Naive thymus-derived CD8-positive, alpha-beta T cell (primary cell): Measurements from ENCODE around the gene DCUN1D3. TPM values are rescaled to one million over a fixed set of nuclear protein-coding genes. Genes with fewer than 3 reads are reported as not detected.
A peak's percentile ranks its signal among the peaks of the same experiment; 100 is the strongest.

Source experiments
- ATAC-seq, 2 donors: fragments of 150-1000 bp; cut with Tn5 transposase in 1 of 2; sonication (Bioruptor Pico), chemical (Tn5 transposase) in 1 of 2; 1 replicate in 1 of 2; 2 replicates in 1 of 2; pipeline ENCODE4 v1.10.0; 2021; ENCODE audit warnings: mild to moderate bottlenecking in 2 of 2, moderate library complexity in 2 of 2
- POLR2A ChIA-PET: fragments of 350-600 bp; sonication (Branson Sonifier 250); formaldehyde crosslinking; loops from one replicate; lab custom pipeline; 2021; ENCODE audit warnings: antibody characterized with exemption; lab: Charles Lee
- DNase-seq, 10 donors: peaks; one replicate each; pipeline versions ENCODE4 v3.0.0 to v3.0.0-alpha.2; 2020 to 2022
- H3K27ac Mint-ChIP-seq, 10 donors: one replicate each; pipeline ENCODE4 v1.8.0; 2020 to 2022; ENCODE audit warnings: mild to moderate bottlenecking in 10 of 10, mixed read lengths in 10 of 10, moderate library complexity in 4 of 10, inconsistent platforms in 1 of 10
- H3K27me3 Mint-ChIP-seq, 5 donors: one replicate each; pipeline ENCODE4 v1.8.0; 2021 to 2022; ENCODE audit warnings: mixed read lengths in 5 of 5
- H3K36me3 Mint-ChIP-seq, 3 donors: one replicate each; pipeline ENCODE4 v1.8.0; 2020 to 2022; ENCODE audit warnings: mixed read lengths in 3 of 3, mild to moderate bottlenecking in 2 of 3, inconsistent platforms in 1 of 3
- H3K4me1 Mint-ChIP-seq, 4 donors: one replicate each; pipeline ENCODE4 v1.8.0; 2021 to 2022; ENCODE audit warnings: mixed read lengths in 4 of 4
- H3K4me3 Mint-ChIP-seq, 10 donors: one replicate each; pipeline ENCODE4 v1.8.0; 2020 to 2022; ENCODE audit warnings: mild to moderate bottlenecking in 10 of 10, mixed read lengths in 10 of 10, moderate library complexity in 6 of 10, inconsistent platforms in 1 of 10
- H3K9me3 Mint-ChIP-seq, 9 donors: one replicate each; pipeline ENCODE4 v1.8.0; 2020 to 2022; ENCODE audit warnings: mixed read lengths in 9 of 9, mild to moderate bottlenecking in 3 of 9, inconsistent platforms in 1 of 9, moderate library complexity in 1 of 9
- polyA plus RNA-seq, 3 donors: library from polyadenylated mRNA; unstranded; fragments of 300-500 nt; fragmentation: Illumina TruSeq; gene quantifications; one replicate each; pipeline ENCODE4 v1.2.3, GENCODE V29; 2021
- total RNA-seq, 8 experiments: library from RNA in 2 of 8; stranded (reverse) in 2 of 8; gene quantifications; one replicate each; pipeline ENCODE4 v1.2.3 and lab custom pipeline; 2021 to 2026

DCUN1D3 gene
- total and polyA plus RNA-seq, 5 experiments from 2014 or later: 0.47 to 6.2 (median 1.1) TPM

- Mint-ChIP-seq H3K4me1 (peaks cover 0 to 3% (median 1%) of the 10 kb centered on the region in 4 donors), H3K27ac (peak overlapping the region in 2 of 10 donors; percentile 7 to 18), H3K9me3 (no peaks in the 10 kb centered on the region), H3K4me3 (no peak overlapping the region), H3K36me3 (peaks cover 4 to 13% (median 8%) of the 10 kb centered on the region in 3 donors), H3K27me3 (no peaks in the 10 kb centered on the region)
- no peak for ATAC-seq
- POLR2A ChIA-PET: no interaction called here
- no peak for DNase-seq
Observed at GRCh38 chr16:20853143-20853542, 47.0 kb downstream of the DCUN1D3 start.

DNA sequence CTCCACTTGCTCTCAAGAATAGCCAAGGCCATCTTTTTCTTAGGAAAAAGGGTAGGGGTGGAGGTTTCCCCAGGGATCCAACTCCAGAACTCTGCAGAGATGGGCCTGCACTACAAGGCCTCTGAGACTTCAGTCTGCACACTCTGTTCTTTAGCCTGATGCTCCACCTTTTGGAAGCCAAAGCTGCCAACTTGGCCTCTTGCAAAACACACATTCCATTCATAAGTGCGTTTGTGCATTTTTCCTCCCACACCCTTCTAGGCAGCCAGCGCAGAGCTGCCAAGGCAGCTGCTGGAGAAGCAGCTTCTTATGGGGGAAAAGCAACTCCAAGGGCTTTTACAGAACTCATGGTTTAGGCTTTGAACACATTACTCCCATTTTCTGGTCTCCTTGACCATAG, 48.6 kb downstream of the DCUN1D3 start:
- peaks cover 0 to 3% (median 1%) of the 10 kb centered on the region in 4 donors for H3K4me1 Mint-ChIP-seq
- peaks cover 4 to 8% (median 6%) of the 10 kb centered on the region in 3 donors for H3K36me3 Mint-ChIP-seq
- no peak overlapping the region for H3K4me3 Mint-ChIP-seq
- no peaks in the 10 kb centered on the region for H3K27me3 Mint-ChIP-seq
- no peak overlapping the region for H3K27ac Mint-ChIP-seq
- no peaks in the 10 kb centered on the region for H3K9me3 Mint-ChIP-seq
- POLR2A ChIA-PET: no interaction called here
- DNase-seq: no peak
- no peak for ATAC-seq

DNA sequence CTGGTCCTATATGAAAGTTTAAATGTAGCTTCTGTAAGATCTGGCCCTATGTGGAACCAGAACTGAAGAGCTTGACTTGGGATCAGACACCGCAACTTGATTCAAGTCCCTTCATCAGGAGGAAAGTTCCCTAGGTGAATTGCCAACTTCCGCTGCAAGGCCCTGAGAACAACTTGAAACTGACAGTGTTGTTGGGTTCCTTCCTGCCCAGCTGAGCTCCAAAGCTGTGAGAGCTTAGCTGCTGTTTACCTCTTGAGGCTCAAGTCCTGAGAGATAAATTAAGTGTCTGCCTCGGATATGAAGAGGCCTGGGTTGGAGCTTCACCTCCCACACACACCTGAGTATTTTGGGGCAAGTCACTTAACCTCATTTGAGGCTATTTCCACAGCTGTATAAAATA, 49.2 kb downstream of the DCUN1D3 start:
- H3K27ac Mint-ChIP-seq: peak overlapping the region in 1 of 10 donors; percentile 11
- ATAC-seq (no peak), DNase-seq (no peak)
- no peaks in the 10 kb centered on the region for H3K9me3 Mint-ChIP-seq
- no peak overlapping the region for H3K4me3 Mint-ChIP-seq
- POLR2A ChIA-PET: interaction anchor here (0.5 kb wide), 1 partner anchor 282 kb away, joined by 6 read pairs; no protein-coding TSS in a partner anchor
- H3K4me1 Mint-ChIP-seq: peaks cover 0 to 3% (median 1%) of the 10 kb centered on the region in 4 donors
- H3K36me3 Mint-ChIP-seq: peaks cover 4 to 8% (median 6%) of the 10 kb centered on the region in 3 donors
- H3K27me3 Mint-ChIP-seq: no peaks in the 10 kb centered on the region

DNA sequence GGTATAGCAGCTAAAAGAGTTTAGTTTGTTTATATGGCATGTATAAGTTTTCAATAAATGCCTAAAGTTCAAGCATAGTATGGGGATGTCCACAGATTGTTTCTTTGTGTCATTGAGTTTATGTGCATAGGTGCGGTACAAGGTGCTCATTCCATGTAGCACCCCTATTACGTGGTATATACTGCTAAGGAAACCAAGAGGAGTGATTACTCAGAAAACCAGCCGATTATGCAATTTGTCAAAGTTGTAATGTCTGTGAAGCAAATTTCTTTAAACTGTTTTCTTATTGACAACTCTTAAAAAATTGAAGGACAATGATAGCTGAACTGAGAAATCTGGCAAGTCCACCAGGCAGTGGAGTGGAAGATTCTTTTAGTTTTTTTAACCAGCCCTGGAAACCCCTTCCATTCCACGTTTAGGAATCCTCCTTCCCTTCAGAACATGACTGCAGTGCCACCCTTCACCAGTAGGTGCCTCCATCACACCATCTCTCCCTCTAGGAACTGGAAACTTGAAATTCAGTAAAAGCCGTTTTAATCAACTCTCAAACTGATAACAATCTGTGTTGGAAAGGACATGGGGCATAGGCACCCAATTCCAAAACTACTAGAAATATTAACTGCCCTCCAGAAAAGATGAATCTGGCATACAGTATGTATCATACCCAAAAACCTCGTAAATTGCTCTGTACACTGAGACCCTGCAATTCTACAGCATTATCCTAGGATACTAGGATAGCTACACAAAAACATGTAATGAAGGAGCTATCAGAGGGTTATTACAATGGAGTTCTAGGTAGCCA, 50.4 kb downstream of the DCUN1D3 start:
- Mint-ChIP-seq H3K27me3 (no peaks in the 10 kb centered on the region), H3K27ac (no peak overlapping the region), H3K36me3 (peaks cover 0 to 3% (median 0%) of the 10 kb centered on the region in 3 donors), H3K4me3 (no peak overlapping the region), H3K9me3 (no peaks in the 10 kb centered on the region), H3K4me1 (peaks cover 6 to 11% (median 9%) of the 10 kb centered on the region in 4 donors)
- ATAC-seq (peak; percentile 39 to 62), DNase-seq (peak; percentile 30 to 67 (median 59))
- POLR2A ChIA-PET: no interaction called here

GRCh38 chr16:20847550-20847949, 52.6 kb downstream of the DCUN1D3 start:
- peaks cover 11 to 27% (median 27%) of the 10 kb centered on the region in 4 donors for H3K4me1 Mint-ChIP-seq

GRCh38 chr16:20846551-20846950, 53.6 kb downstream of the DCUN1D3 start:
- POLR2A ChIA-PET: no interaction called here

More at GRCh38 chr16:20847550-20847949, 52.6 kb downstream of the DCUN1D3 start:
- Mint-ChIP-seq H3K36me3 (no peaks in the 10 kb centered on the region), H3K27ac (no peak overlapping the region), H3K9me3 (no peaks in the 10 kb centered on the region), H3K27me3 (no peaks in the 10 kb centered on the region), H3K4me3 (no peak overlapping the region)
- POLR2A ChIA-PET: no interaction called here
- no peak for ATAC-seq
- no peak for DNase-seq

DNA sequence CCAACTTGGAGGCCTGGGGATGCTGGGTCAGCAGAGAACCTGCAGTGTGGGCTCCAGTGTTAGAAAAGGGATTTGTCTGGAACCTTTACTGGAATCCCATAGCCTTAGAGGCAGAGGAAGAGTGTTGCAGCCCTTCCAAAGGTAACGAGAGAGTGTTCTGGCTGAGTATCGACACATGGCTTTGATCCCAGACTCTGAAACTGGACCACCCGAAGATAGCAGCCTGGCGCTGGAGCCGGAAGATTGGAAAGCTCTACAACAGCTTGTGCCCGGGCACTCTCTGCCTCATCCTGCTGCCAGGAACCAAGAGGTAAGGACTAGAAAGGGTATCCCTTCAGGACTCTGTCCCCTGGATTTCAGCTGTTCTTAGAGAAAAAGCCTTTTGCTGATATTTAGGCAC, 54.1 kb downstream of the DCUN1D3 start:
- Mint-ChIP-seq H3K4me3 (no peak overlapping the region), H3K9me3 (no peaks in the 10 kb centered on the region), H3K27ac (no peak overlapping the region), H3K4me1 (peaks cover 11 to 27% (median 27%) of the 10 kb centered on the region in 4 donors), H3K27me3 (no peaks in the 10 kb centered on the region), H3K36me3 (no peaks in the 10 kb centered on the region)
- ATAC-seq (no peak), DNase-seq (no peak)
- POLR2A ChIA-PET: no interaction called here

More at GRCh38 chr16:20846551-20846950, 53.6 kb downstream of the DCUN1D3 start:
- DNase-seq (no peak), ATAC-seq (no peak)
- Mint-ChIP-seq H3K27me3 (no peaks in the 10 kb centered on the region), H3K4me3 (no peak overlapping the region), H3K27ac (peak overlapping the region in 2 of 10 donors; percentile 17 to 57), H3K36me3 (no peaks in the 10 kb centered on the region), H3K9me3 (no peaks in the 10 kb centered on the region), H3K4me1 (peaks cover 11 to 27% (median 27%) of the 10 kb centered on the region in 4 donors)

DNA sequence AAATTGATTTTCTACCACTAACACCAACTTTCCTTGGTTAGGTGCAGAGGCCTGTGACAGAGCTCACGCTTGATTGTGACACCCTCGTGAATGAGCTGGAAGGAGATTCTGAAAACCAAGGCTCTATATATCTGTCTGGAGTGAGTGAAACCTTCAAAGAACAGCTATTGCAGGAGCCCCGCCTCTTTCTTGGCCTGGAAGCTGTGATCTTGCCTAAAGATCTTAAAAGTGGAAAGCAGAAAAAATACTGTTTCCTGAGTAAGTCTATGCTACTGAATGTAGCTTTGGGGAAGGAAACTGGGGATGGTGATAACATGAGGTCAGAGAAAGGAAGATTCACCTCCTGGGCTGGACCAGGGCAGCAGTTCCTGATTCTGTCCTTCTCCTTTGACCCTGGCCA, 55.6 kb downstream of the DCUN1D3 start:
- POLR2A ChIA-PET: interaction anchor here (0.7 to 1.6 kb wide), 2 partner anchors 38 to 56 kb away, joined by 3 to 4 read pairs; partner anchors contain the start of genes DCUN1D3, ERI2, LYRM1 and REXO5
- H3K4me3 Mint-ChIP-seq: peak overlapping the region; percentile 26 to 70 (median 47)
- no peaks in the 10 kb centered on the region for H3K27me3 Mint-ChIP-seq
- H3K9me3 Mint-ChIP-seq: no peaks in the 10 kb centered on the region
- DNase-seq: peak in 6 of 10 donors; percentile 2 to 44 (median 16)
- peak; percentile 76 to 79 for ATAC-seq
- H3K4me1 Mint-ChIP-seq: peaks cover 11 to 27% (median 24%) of the 10 kb centered on the region in 4 donors
- H3K36me3 Mint-ChIP-seq: no peaks in the 10 kb centered on the region
- H3K27ac Mint-ChIP-seq: peak overlapping the region; percentile 14 to 86 (median 71)

GRCh38 chr16:20844054-20844453, 56.1 kb downstream of the DCUN1D3 start:
- no peaks in the 10 kb centered on the region for H3K9me3 Mint-ChIP-seq
- POLR2A ChIA-PET: interaction anchor here (1.6 kb wide), 1 partner anchor 56 kb away, joined by 3 read pairs; the partner anchor contains the start of genes DCUN1D3 and LYRM1
- peak overlapping the region; percentile 14 to 86 (median 72) for H3K27ac Mint-ChIP-seq
- ATAC-seq: peak; percentile 68 to 88
- no peaks in the 10 kb centered on the region for H3K27me3 Mint-ChIP-seq
- peaks cover 11 to 27% (median 24%) of the 10 kb centered on the region in 4 donors for H3K4me1 Mint-ChIP-seq
- no peaks in the 10 kb centered on the region for H3K36me3 Mint-ChIP-seq
- DNase-seq: peak in 4 of 10 donors; percentile 13 to 57 (median 35)
- H3K4me3 Mint-ChIP-seq: peak overlapping the region; percentile 26 to 70 (median 47)

GRCh38 chr16:20839504-20839903, 60.7 kb downstream of the DCUN1D3 start:
- Mint-ChIP-seq H3K9me3 (peaks cover 0 to 33% (median 10%) of the 10 kb centered on the region in 9 donors), H3K4me1 (peaks cover 2 to 18% (median 15%) of the 10 kb centered on the region in 4 donors), H3K27ac (no peak overlapping the region), H3K27me3 (no peaks in the 10 kb centered on the region), H3K4me3 (no peak overlapping the region), H3K36me3 (peaks cover 0 to 27% (median 16%) of the 10 kb centered on the region in 3 donors)
- ATAC-seq (no peak), DNase-seq (no peak)
- POLR2A ChIA-PET: no interaction called here

- Mint-ChIP-seq H3K36me3 (peaks cover 0 to 29% (median 18%) of the 10 kb centered on the region in 3 donors), H3K9me3 (peaks cover 0 to 35% (median 14%) of the 10 kb centered on the region in 9 donors), H3K27me3 (no peaks in the 10 kb centered on the region), H3K4me1 (peaks cover 0 to 5% (median 2%) of the 10 kb centered on the region in 4 donors), H3K4me3 (no peak overlapping the region), H3K27ac (no peak overlapping the region)
- DNase-seq (no peak), ATAC-seq (no peak)
- POLR2A ChIA-PET: no interaction called here
Observed at GRCh38 chr16:20838240-20838639, 61.9 kb downstream of the DCUN1D3 start.

DNA sequence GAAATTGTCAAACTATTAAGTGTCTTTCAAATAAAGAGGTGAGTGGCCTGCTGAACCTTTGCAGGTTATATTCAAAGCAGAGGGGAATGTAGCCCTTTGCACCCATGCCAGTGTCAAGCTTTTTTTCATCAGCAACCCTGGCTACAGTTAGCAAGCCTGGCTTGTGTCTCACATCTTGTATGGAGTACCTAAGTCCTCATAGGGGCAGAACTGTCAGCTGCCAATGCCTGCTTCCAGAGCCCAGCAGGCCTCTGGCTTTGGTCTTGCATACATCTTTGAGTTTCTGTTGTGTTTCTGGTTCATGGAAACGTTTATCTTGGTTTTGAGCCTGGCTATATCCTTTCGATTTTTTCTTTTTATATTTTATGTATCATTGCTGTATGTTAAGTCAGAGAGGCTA, 67.1 kb downstream of the DCUN1D3 start:
- no peak overlapping the region for H3K27ac Mint-ChIP-seq
- no peak overlapping the region for H3K4me3 Mint-ChIP-seq
- POLR2A ChIA-PET: no interaction called here
- peaks cover 0 to 29% (median 18%) of the 10 kb centered on the region in 3 donors for H3K36me3 Mint-ChIP-seq
- H3K4me1 Mint-ChIP-seq: no peaks in the 10 kb centered on the region
- H3K27me3 Mint-ChIP-seq: no peaks in the 10 kb centered on the region
- ATAC-seq (no peak), DNase-seq (no peak)
- H3K9me3 Mint-ChIP-seq: peaks cover 0 to 31% (median 14%) of the 10 kb centered on the region in 9 donors

GRCh38 chr16:20830372-20830771, 69.8 kb downstream of the DCUN1D3 start:
- ATAC-seq: no peak
- no peak overlapping the region for H3K4me3 Mint-ChIP-seq

More at GRCh38 chr16:20830372-20830771, 69.8 kb downstream of the DCUN1D3 start:
- POLR2A ChIA-PET: no interaction called here
- no peak for DNase-seq
- Mint-ChIP-seq H3K4me1 (no peaks in the 10 kb centered on the region), H3K9me3 (peaks cover 0 to 13% (median 6%) of the 10 kb centered on the region in 9 donors), H3K36me3 (peaks cover 0 to 10% (median 4%) of the 10 kb centered on the region in 3 donors), H3K27ac (no peak overlapping the region), H3K27me3 (no peaks in the 10 kb centered on the region)
